Endothelial cell of umbilical vein (primary cell): ENCODE data around the gene NPIPA1.
"Not testable (repeated sequence)": the region's sequence is repeated elsewhere in the genome, so short reads cannot be mapped to it uniquely, and the experiment has no call there.

Experiments
- EZH2 ChIP-seq: IDR thresholded peaks from 2 replicates; pipeline ENCODE4 v1.6.1; 2012; ENCODE audit warnings: borderline replicate concordance, low read depth, mild to moderate bottlenecking, moderate library complexity, low read length, inconsistent platforms; ENCODE audit not compliant: severe bottlenecking
- POLR2A ChIP-seq: IDR thresholded peaks from 2 replicates; pipeline ENCODE4 v1.6.1; 2012; ENCODE audit warnings: low read depth, mild to moderate bottlenecking, control low read depth, low read length
- TF ChIP-seq, protein P1 (sequence below), 2 donors: IDR thresholded peaks; 1 replicate in 1 of 2; 2 replicates in 1 of 2; pipeline ENCODE4 v1.5.1; 2011; ENCODE audit warnings: low read length in 2 of 2, mild to moderate bottlenecking in 2 of 2, moderate library complexity in 2 of 2, control low read depth in 1 of 2, inconsistent platforms in 1 of 2, low read depth in 1 of 2; ENCODE audit not compliant: insufficient read depth in 1 of 2; ENCODE audit errors: extremely low read depth in 1 of 2

DNA sequence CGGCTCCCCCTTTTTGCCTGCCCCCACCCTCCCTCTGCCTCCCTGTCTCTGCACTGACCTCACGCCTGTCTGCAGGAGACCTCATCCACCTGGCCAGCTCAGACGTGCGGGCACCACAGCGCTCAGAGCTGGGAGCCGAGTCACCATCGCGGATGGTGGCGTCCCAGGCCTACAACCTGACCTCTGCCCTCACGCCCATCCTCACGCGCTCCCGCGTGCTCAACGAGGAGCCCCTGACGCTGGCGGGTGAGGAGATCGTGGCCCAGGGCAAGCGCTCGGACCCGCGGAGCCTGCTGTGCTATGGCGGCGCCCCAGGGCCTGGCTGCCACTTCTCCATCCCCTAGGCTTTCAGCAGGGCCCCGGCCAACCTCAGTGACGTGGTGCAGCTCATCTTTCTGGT is 8.1 kb upstream of the NPIPA1 start:
- TF ChIP-seq, protein P1, sequence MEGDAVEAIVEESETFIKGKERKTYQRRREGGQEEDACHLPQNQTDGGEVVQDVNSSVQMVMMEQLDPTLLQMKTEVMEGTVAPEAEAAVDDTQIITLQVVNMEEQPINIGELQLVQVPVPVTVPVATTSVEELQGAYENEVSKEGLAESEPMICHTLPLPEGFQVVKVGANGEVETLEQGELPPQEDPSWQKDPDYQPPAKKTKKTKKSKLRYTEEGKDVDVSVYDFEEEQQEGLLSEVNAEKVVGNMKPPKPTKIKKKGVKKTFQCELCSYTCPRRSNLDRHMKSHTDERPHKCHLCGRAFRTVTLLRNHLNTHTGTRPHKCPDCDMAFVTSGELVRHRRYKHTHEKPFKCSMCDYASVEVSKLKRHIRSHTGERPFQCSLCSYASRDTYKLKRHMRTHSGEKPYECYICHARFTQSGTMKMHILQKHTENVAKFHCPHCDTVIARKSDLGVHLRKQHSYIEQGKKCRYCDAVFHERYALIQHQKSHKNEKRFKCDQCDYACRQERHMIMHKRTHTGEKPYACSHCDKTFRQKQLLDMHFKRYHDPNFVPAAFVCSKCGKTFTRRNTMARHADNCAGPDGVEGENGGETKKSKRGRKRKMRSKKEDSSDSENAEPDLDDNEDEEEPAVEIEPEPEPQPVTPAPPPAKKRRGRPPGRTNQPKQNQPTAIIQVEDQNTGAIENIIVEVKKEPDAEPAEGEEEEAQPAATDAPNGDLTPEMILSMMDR (IDR thresholded peaks at IDR 0.05; ENCODE audit: extremely low read depth in 1 of 2, insufficient read depth in 1 of 2, low read depth in 1 of 2, low read length in 2 of 2) = not testable (repeated sequence)
- not testable (repeated sequence) for TF ChIP-seq POLR2A, EZH2
